OCI-LY7 (cell line): Measurements from ENCODE around the gene TNFRSF1A. TPM values are rescaled to one million over a fixed set of nuclear protein-coding genes. Genes with fewer than 3 reads are reported as not detected.

Experiments
- BruUV-seq: library from RNA; stranded (reverse); fragments of 400-500 nt; replicated peaks from 2 replicates; lab custom pipeline; 2021; lab: Mats Ljungman, UMichigan
- CTCF ChIA-PET: fragments of 300-600 bp; sonication (Branson Sonifier 250); formaldehyde crosslinking; loops from one replicate; lab custom pipeline; 2022; ENCODE audit warnings: antibody characterized with exemption; ENCODE audit not compliant: unreplicated experiment; lab: Charles Lee
- POLR2A ChIA-PET: fragments of 300-600 bp; sonication (Branson Sonifier 250); formaldehyde crosslinking; loops from one replicate; lab custom pipeline; 2022; ENCODE audit warnings: antibody characterized with exemption; lab: Charles Lee
- DNase-seq: peaks from one replicate; pipeline ENCODE4 v3.0.0-alpha.2; 2015; ENCODE audit warnings: low spot score
- H2AFZ ChIP-seq: fragments of 200-600 bp; sonication (generic), shearing (Covaris generic); 2 replicates; pipeline ENCODE4 v1.6.1; 2014; ENCODE audit warnings: mild to moderate bottlenecking, antibody characterized with exemption, low read length, moderate library complexity
- H3K27ac ChIP-seq: fragments of 200-600 bp; sonication (generic); 2 replicates; pipeline ENCODE4 v1.5.1; 2014; ENCODE audit warnings: mixed run types, low read depth, mild to moderate bottlenecking, moderate library complexity, low read length, inconsistent platforms; ENCODE audit not compliant: poor library complexity, severe bottlenecking
- H3K36me3 ChIP-seq: fragments of 200-600 bp; sonication (generic); 2 replicates; pipeline ENCODE4 v1.6.1; 2014; ENCODE audit warnings: mild to moderate bottlenecking, antibody characterized with exemption, low read length, moderate library complexity, mixed read lengths; ENCODE audit not compliant: insufficient read depth
- H3K4me1 ChIP-seq: fragments of 200-600 bp; sonication (generic); 2 replicates; pipeline ENCODE4 v1.5.1; 2014; ENCODE audit warnings: mild to moderate bottlenecking, low read length; ENCODE audit not compliant: insufficient read depth, poor library complexity, severe bottlenecking
- H3K4me2 ChIP-seq: fragments of 200-600 bp; sonication (generic); 2 replicates; pipeline ENCODE4 v1.6.1; 2014; ENCODE audit warnings: mild to moderate bottlenecking, low read length
- H3K4me3 ChIP-seq: fragments of 200-600 bp; sonication (generic); 2 replicates; pipeline ENCODE4 v1.5.1; 2014; ENCODE audit warnings: mild to moderate bottlenecking, low read depth, low read length; ENCODE audit not compliant: poor library complexity, severe bottlenecking
- H3K79me2 ChIP-seq: fragments of 200-600 bp; sonication (generic); 2 replicates; pipeline ENCODE4 v1.6.1; 2016; ENCODE audit warnings: low read depth, mild to moderate bottlenecking, low read length, moderate library complexity, mixed read lengths; ENCODE audit not compliant: insufficient read depth
- H3K9me2 ChIP-seq: fragments of 200-600 bp; sonication (generic); 2 replicates; pipeline ENCODE4 v1.6.1; 2016; ENCODE audit warnings: mild to moderate bottlenecking, low read length, mixed read lengths; ENCODE audit not compliant: insufficient read depth
- H3K9me3 ChIP-seq: fragments of 200-600 bp; sonication (generic); 2 replicates; pipeline ENCODE4 v1.6.1; 2014; ENCODE audit warnings: mild to moderate bottlenecking, mixed run types, low read length, mixed read lengths
- H4K20me1 ChIP-seq: fragments of 200-600 bp; sonication (generic); 2 replicates; pipeline ENCODE4 v1.6.1; 2014; ENCODE audit warnings: mild to moderate bottlenecking, antibody characterized with exemption, low read length, moderate library complexity, mixed read lengths; ENCODE audit not compliant: insufficient read depth
- CTCF ChIP-seq: fragments of 200-600 bp; sonication (generic); conservative IDR thresholded peaks from 2 replicates; pipeline ENCODE4 v1.5.1; 2014; ENCODE audit warnings: mild to moderate bottlenecking, antibody characterized with exemption, low read length, moderate library complexity, mixed read lengths
- EZH2phosphoT487 ChIP-seq: fragments of 200-600 bp; sonication (generic); IDR thresholded peaks from 2 replicates; pipeline ENCODE4 v1.6.1; 2018; ENCODE audit warnings: low read depth, borderline replicate concordance, mild to moderate bottlenecking, mixed run types, antibody characterized with exemption, low read length, moderate library complexity, mixed read lengths
- intact Hi-C: fragments of 100-400 bp; cut with micrococcal nuclease; formaldehyde crosslinking; loops from one replicate; pipeline ENCODE4 v1.10.0; 2022; ENCODE audit not compliant: unreplicated experiment
- total RNA-seq, 2 experiments: library from RNA; depleted of rRNA in 1 of 2; stranded (reverse); fragments of >200 nt in 1 of 2; shearing (Covaris generic) in 1 of 2; gene quantifications; 2 replicates each; pipeline ENCODE4 v1.2.3, GENCODE V29; 2014 to 2022

TNFRSF1A gene
- total RNA-seq, 2 experiments from 2014 or later = 37.3 to 50.9 TPM

- no peak overlapping the region for H2AFZ ChIP-seq
- no peaks in the 10 kb centered on the region for H3K9me3 ChIP-seq
- intact Hi-C loops = no loop called here
- H3K4me1 ChIP-seq = peaks cover 31% of the 10 kb centered on the region
- no peak overlapping the region for H3K4me3 ChIP-seq
- TF ChIP-seq CTCF (no peak), EZH2phosphoT487 (no peak)
- H3K9me2 ChIP-seq = no peaks in the 10 kb centered on the region
- no peak overlapping the region for H3K27ac ChIP-seq
- CTCF ChIA-PET = interaction anchor here (0.6 to 1.8 kb wide), 3 partner anchors 9 to 161 kb away, joined by 3 to 7 read pairs (median 4); no protein-coding TSS in a partner anchor
- no peak overlapping the region for H3K4me2 ChIP-seq
- POLR2A ChIA-PET = interaction anchor here (0.9 to 1.6 kb wide), 4 partner anchors 9 to 26 kb away, joined by 3 read pairs; no protein-coding TSS in a partner anchor
- H3K79me2 ChIP-seq = 0 out of 2 replicates have a peak, but pooled peaks cover 3% of the 10 kb centered on the region
- no TSS peak for BruUV-seq
- no peak for DNase-seq
- peaks cover 57% of the 10 kb centered on the region for H3K36me3 ChIP-seq
- no peaks in the 10 kb centered on the region for H4K20me1 ChIP-seq
These were observed 12.2 kb downstream of the TNFRSF1A start for GRCh38 chr12:6329703-6330064.

- DNase-seq = no peak
- H3K4me2 ChIP-seq = no peak overlapping the region
- BruUV-seq = no TSS peak
- POLR2A ChIA-PET = interaction anchor here (1.2 to 1.6 kb wide), 2 partner anchors 24 to 27 kb away, joined by 3 read pairs; no protein-coding TSS in a partner anchor
- H4K20me1 ChIP-seq = no peaks in the 10 kb centered on the region
- H3K79me2 ChIP-seq = no peaks in the 10 kb centered on the region
- no peaks in the 10 kb centered on the region for H3K9me2 ChIP-seq
- CTCF ChIA-PET = interaction anchor here (0.5 to 1.8 kb wide), 3 partner anchors 16 to 136 kb away, joined by 3 to 4 read pairs (median 3); no protein-coding TSS in a partner anchor
- H3K4me1 ChIP-seq = peaks cover 36% of the 10 kb centered on the region
- no peaks in the 10 kb centered on the region for H3K9me3 ChIP-seq
- peaks cover 51% of the 10 kb centered on the region for H3K36me3 ChIP-seq
- TF ChIP-seq CTCF (no peak), EZH2phosphoT487 (no peak)
- H3K27ac ChIP-seq = no peak overlapping the region
- no peak overlapping the region for H2AFZ ChIP-seq
- H3K4me3 ChIP-seq = no peak overlapping the region
- intact Hi-C loops = no loop called here
These were observed 12.8 kb downstream of the TNFRSF1A start for GRCh38 chr12:6328945-6329702.
